K562 (cell line): ENCODE measurements around the gene PBX4. TPM values are rescaled to one million over a fixed set of nuclear protein-coding genes. Genes with fewer than 3 reads are reported as not detected.
A peak's percentile ranks its signal among the peaks of the same experiment; 100 is the strongest.

Source experiments
- ATAC-seq: fragments of 200-7000 bp; cut with Tn5 transposase; 3 replicates; pipeline ENCODE4 v1.9.1; 2020; ENCODE audit warnings: moderate library complexity
- BruUV-seq: library from RNA; stranded (reverse); fragments of 400-500 nt; replicated peaks from 2 replicates; lab custom pipeline; 2021; lab: Mats Ljungman, UMichigan
- CTCF ChIA-PET: fragments of 300-600 bp; formaldehyde crosslinking; extraction: SDS; loops from one replicate; lab custom pipeline; 2021; ENCODE audit warnings: low intra/inter-chr PET ratio; lab: Yijun Ruan, JAX
- POLR2A ChIA-PET: fragments of 300-600, 350-650 bp; sonication (Branson Sonifier 250); formaldehyde crosslinking; extraction: SDS; loops from one replicate; lab custom pipeline; 2021; ENCODE audit warnings: antibody characterized with exemption, inconsistent platforms; lab: Yijun Ruan, JAX
- DNase-seq, 4 experiments: peaks; one replicate each; pipeline versions ENCODE4 v3.0.0 to v3.0.0-alpha.2; 2011 to 2018; ENCODE audit warnings: low spot score in 3 of 4, mixed read lengths in 3 of 4; ENCODE audit errors: extremely low read depth in 1 of 4
- FAIRE-seq: peaks from 2 replicates; lab custom pipeline; 2011; peaks lifted over from hg19 to GRCh38; lab: Jason Lieb, UNC
- H2AFZ ChIP-seq: 2 replicates; pipeline ENCODE4 v1.6.0; 2011; ENCODE audit warnings: low read depth, low read length, control low read depth, inconsistent platforms
- H3K27ac ChIP-seq: fragments of 200-600 bp; 3 replicates; pipeline ENCODE4 v1.8.0; 2011; ENCODE audit warnings: low read depth, mild to moderate bottlenecking, control low read depth, inconsistent platforms, low read length, moderate library complexity, mixed read lengths; ENCODE audit errors: extremely low read depth
- H3K27me3 ChIP-seq, 2 experiments: fragments of 300-600 bp in 1 of 2; 2 replicates in 1 of 2; 3 replicates in 1 of 2; pipeline versions ENCODE4 v1.6.0 to v1.8.0; 2011; ENCODE audit warnings: inconsistent platforms in 2 of 2, low read length in 2 of 2, mild to moderate bottlenecking in 1 of 2, mixed read lengths in 1 of 2, moderate library complexity in 1 of 2; ENCODE audit not compliant: control insufficient read depth in 2 of 2, insufficient read depth in 2 of 2
- H3K36me3 ChIP-seq: fragments of 300-600 bp; 3 replicates; pipeline ENCODE4 v1.8.0; 2011; ENCODE audit warnings: mild to moderate bottlenecking, low read length, inconsistent platforms; ENCODE audit not compliant: control insufficient read depth, insufficient read depth
- H3K4me1 ChIP-seq, 2 experiments: fragments of 200-600 bp in 1 of 2; replicated peaks in 1 of 2; 2 replicates in 1 of 2; 3 replicates in 1 of 2; pipeline versions ENCODE4 v1.5.1 to v1.8.0; 2011; ENCODE audit warnings: inconsistent platforms in 2 of 2, low read length in 2 of 2, mild to moderate bottlenecking in 1 of 2, mixed read lengths in 1 of 2, moderate library complexity in 1 of 2; ENCODE audit not compliant: control insufficient read depth in 2 of 2, insufficient read depth in 2 of 2
- H3K4me2 ChIP-seq: 2 replicates; pipeline ENCODE4 v1.6.1; 2011; ENCODE audit warnings: low read length, control low read depth, inconsistent platforms, mixed read lengths; ENCODE audit not compliant: insufficient read depth
- H3K4me3 ChIP-seq: fragments of 200-600 bp; sonication (generic), shearing (Covaris generic); 2 replicates; pipeline ENCODE4 v1.5.1; 2016; ENCODE audit warnings: control low read depth, inconsistent platforms
- H3K79me2 ChIP-seq: fragments of 200-600 bp; 3 replicates; pipeline ENCODE4 v1.8.0; 2011; ENCODE audit warnings: low read length, inconsistent platforms; ENCODE audit not compliant: control insufficient read depth, insufficient read depth
- H3K9ac ChIP-seq, 2 experiments: 2 replicates each; pipeline versions ENCODE4 v1.6.0 to v1.6.1; 2011; ENCODE audit warnings: low read depth in 2 of 2, low read length in 2 of 2, control low read depth in 1 of 2, inconsistent platforms in 1 of 2, mild to moderate bottlenecking in 1 of 2, mixed read lengths in 1 of 2; ENCODE audit not compliant: insufficient read depth in 1 of 2
- H3K9me1 ChIP-seq: one replicate; pipeline ENCODE4 v1.6.0; 2011; ENCODE audit warnings: inconsistent platforms, mild to moderate bottlenecking, low read length, moderate library complexity; ENCODE audit not compliant: control insufficient read depth, insufficient read depth
- H3K9me3 ChIP-seq: replicated peaks from 2 replicates; pipeline ENCODE4 v1.5.1; 2011; ENCODE audit warnings: low read depth, low read length, inconsistent platforms; ENCODE audit not compliant: control insufficient read depth, insufficient read depth
- H4K20me1 ChIP-seq: replicated peaks from 2 replicates; pipeline ENCODE4 v1.6.1; 2011; ENCODE audit warnings: low read length, inconsistent platforms, mixed read lengths; ENCODE audit not compliant: control insufficient read depth, insufficient read depth
- HDAC8 ChIP-seq: fragments of 450-650 bp; IDR thresholded peaks from 2 replicates; pipeline ENCODE4 v1.6.1; 2016; ENCODE audit warnings: mild to moderate bottlenecking, missing genetic modification characterization, moderate library complexity, missing compliant biosample characterization
- NFYB ChIP-seq: IDR thresholded peaks from 2 replicates; pipeline ENCODE4 v1.6.1; 2011; ENCODE audit warnings: mild to moderate bottlenecking, moderate library complexity; ENCODE audit not compliant: insufficient read length; ENCODE audit errors: extremely low read depth
- PHF21A ChIP-seq: fragments of 450-650 bp; IDR thresholded peaks from 2 replicates; pipeline ENCODE4 v1.6.1; 2017; ENCODE audit warnings: low read depth, borderline replicate concordance
- PML ChIP-seq: IDR thresholded peaks from 2 replicates; pipeline ENCODE4 v1.6.1; 2012; ENCODE audit warnings: low read length, inconsistent platforms
- PYGO2 ChIP-seq: fragments of 450-650 bp; IDR thresholded peaks from 2 replicates; pipeline ENCODE4 v1.6.1; 2016; ENCODE audit warnings: mild to moderate bottlenecking, missing genetic modification characterization, moderate library complexity, missing compliant biosample characterization
- RBM25 ChIP-seq: fragments of 200-400 bp; formaldehyde crosslinking; IDR thresholded peaks from 2 replicates; pipeline ENCODE4 v1.6.1; 2018; ENCODE audit warnings: low read length, low read depth, moderate library complexity; ENCODE audit not compliant: severe bottlenecking
- RBM39 ChIP-seq: fragments of 200-400 bp; formaldehyde crosslinking; optimal IDR thresholded peaks from 2 replicates; pipeline ENCODE3; 2018; ENCODE audit warnings: low read depth, low read length
- SAFB ChIP-seq: fragments of 200-400 bp; formaldehyde crosslinking; IDR thresholded peaks from 2 replicates; pipeline ENCODE4 v1.6.1; 2017; ENCODE audit warnings: low read depth, low read length, borderline replicate concordance
- SRF ChIP-seq, 2 experiments: fragments of 250-450, 450-650 bp in 1 of 2; sonication (Bioruptor Pico) in 1 of 2; sonication (generic) in 1 of 2; formaldehyde crosslinking; IDR thresholded peaks; 2 replicates each; pipeline versions ENCODE4 v1.5.0 to v1.5.1; 2020 to 2022; ENCODE audit warnings: mild to moderate bottlenecking in 1 of 2, missing genetic modification reagents in 1 of 2
- TEAD1 ChIP-seq, 2 experiments: fragments of 450-650 bp in 1 of 2; sonication (generic) in 1 of 2; formaldehyde crosslinking; IDR thresholded peaks; 2 replicates each; pipeline versions ENCODE4 v1.4.0 to v1.8.0; 2020 to 2022; ENCODE audit warnings: mild to moderate bottlenecking in 2 of 2, missing genetic modification reagents in 1 of 2
- WGBS: fragments of 100-300 bp; shearing (Covaris generic); methylation state at CpG from one replicate; pipeline ENCODE4 v1.1.6; 2016; ENCODE audit warnings: low coverage, mixed read lengths; ENCODE audit not compliant: insufficient coverage; ENCODE audit errors: missing lambda C conversion rate; 5-methylcytosine and 5-hydroxymethylcytosine counted together
- in situ Hi-C: fragments of 300-500 bp; cut with MboI; formaldehyde crosslinking; loops from 4 replicates; pipeline ENCODE4 v1.15.0; 2018; ENCODE audit warnings: inconsistent platforms, mixed read lengths
- intact Hi-C: fragments of 100-400 bp; cut with micrococcal nuclease; formaldehyde crosslinking; loops from 2 replicates; pipeline ENCODE4 v1.14.2; 2022
- polyA plus RNA-seq, 8 experiments: library from polyadenylated mRNA; depleted of rRNA in 4 of 8; stranded (reverse) in 5 of 8; unstranded in 3 of 8; fragments of >200 nt; fragmentation: Nextera tagmentation in 2 of 8; fragmentation: Illumina TruSeq in 1 of 8; extraction: Ambion mirVana in 2 of 8; extraction: Trizol in 1 of 8; gene quantifications; 2 replicates each; pipeline versions ENCODE4 v1.2.1 to v1.2.3, GENCODE V29; 2011 to 2014; ENCODE audit warnings: inconsistent platforms in 1 of 8, missing spikeins in 1 of 8
- total RNA-seq, 7 experiments: library from RNA; depleted of rRNA in 6 of 7; stranded (reverse); fragments of >200 nt in 6 of 7; fragmentation: Illumina TruSeq in 2 of 7; extraction: Trizol in 2 of 7; gene quantifications; 2 replicates each; pipeline versions ENCODE4 v1.2.1 to v1.2.3, GENCODE V29; 2011 to 2021; ENCODE audit warnings: low replicate concordance in 1 of 7

Gene PBX4
- total and polyA plus RNA-seq, 9 of the 15 experiments (the other 6 are each of a cell fraction or from before 2014, with no cell fraction given): 0.11 to 3.8 (median 1.6) TPM; not detected in 1

DNA sequence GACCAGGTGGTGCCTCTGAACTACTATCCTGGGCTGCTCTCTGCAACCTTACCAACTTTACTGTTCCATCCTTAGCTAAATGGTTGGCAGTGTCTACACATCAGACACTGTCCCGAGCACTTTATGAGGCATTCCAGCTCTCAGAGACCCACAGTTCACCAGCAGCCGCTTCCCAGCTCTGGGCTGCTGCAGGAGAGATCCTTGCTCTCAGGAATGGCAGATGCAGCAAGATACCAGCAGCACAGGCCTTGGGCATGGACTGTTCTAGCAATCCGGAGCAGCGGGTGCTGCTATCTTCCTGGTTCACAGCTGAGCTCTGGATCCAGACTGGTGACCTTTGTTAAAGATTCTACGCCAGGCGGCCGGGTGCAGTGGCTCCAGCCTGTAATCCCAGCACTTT is 12.9 kb upstream of the PBX4 start:
- TF ChIP-seq PML (no peak), PYGO2 (tag) (no peak), SAFB (no peak), PHF21A (no peak)
- POLR2A ChIA-PET: interaction anchor here (1.2 kb wide), 1 partner anchor 8 kb away, joined by 4 read pairs; no protein-coding TSS in a partner anchor
- intact Hi-C loops: no loop called here
- Histone ChIP-seq H3K9ac (no peak overlapping the region), H3K27me3 (no peaks in the 10 kb centered on the region), H3K9me3 (no peaks in the 10 kb centered on the region), H3K36me3 (peaks cover 34% of the 10 kb centered on the region; the same call in 2 of the 3 replicates), H3K27ac (no peak overlapping the region), H3K9me1 (no peaks in the 10 kb centered on the region), H4K20me1 (no peaks in the 10 kb centered on the region), H2AFZ (no peak overlapping the region), H3K4me2 (no peak overlapping the region), H3K4me1 (peaks cover 0 to 20% of the 10 kb centered on the region in 2 experiments; a peak in 2 of 5 replicates), H3K79me2 (no peaks in the 10 kb centered on the region), H3K4me3 (no peak overlapping the region)
- DNase-seq: no peak
- FAIRE-seq: no peak
- in situ Hi-C loops: loop anchor here (25.0 kb wide), 1 partner anchor 94 kb away; the partner anchor contains the start of genes CILP2 and YJEFN3
- CTCF ChIA-PET: no interaction called here
- WGBS: 81% methylated on average over 7 of the region's 7 CpGs
- BruUV-seq: no TSS peak
- ATAC-seq: no peak

DNA sequence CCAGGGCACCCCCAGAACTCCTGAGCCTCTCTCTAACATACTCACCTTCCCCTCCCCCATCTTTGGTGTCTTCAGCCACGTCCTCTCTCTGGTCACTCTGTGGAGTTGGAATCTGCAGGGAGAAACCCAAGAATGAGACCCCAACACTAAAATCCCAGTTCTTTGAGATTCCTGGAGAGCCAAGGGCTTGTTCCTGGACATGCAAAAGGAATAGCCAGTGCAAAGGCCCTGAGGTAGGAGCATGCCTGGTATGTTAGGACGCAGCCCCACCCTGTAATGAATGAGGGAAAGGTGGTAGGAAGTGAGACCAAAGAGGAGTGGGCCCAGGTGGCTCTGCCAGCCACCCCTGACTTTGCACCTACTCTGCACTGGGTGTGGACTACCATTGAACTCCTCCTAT is 11.9 kb upstream of the PBX4 start:
- DNase-seq (no peak), ATAC-seq (no peak), FAIRE-seq (no peak)
- H3K9me1 ChIP-seq: no peaks in the 10 kb centered on the region
- no peak overlapping the region for H3K4me3 ChIP-seq
- no peak overlapping the region for H2AFZ ChIP-seq
- ChIA-PET POLR2A (interaction anchor here (0.5 kb wide), 1 partner anchor 154 kb away, joined by 3 read pairs; no protein-coding TSS in a partner anchor), CTCF (no interaction called here)
- peaks cover 0 to 20% of the 10 kb centered on the region in 2 experiments; a peak in 2 of 5 replicates for H3K4me1 ChIP-seq
- no peak for TF ChIP-seq TEAD1 (CRISPR knock-in tag; IDR thresholded peaks at IDR 0.05)
- no peak for TF ChIP-seq NFYB
- TF ChIP-seq RBM39: no peak
- no peak for TF ChIP-seq SRF (CRISPR knock-in tag; IDR thresholded peaks at IDR 0.05)
- no peak for TF ChIP-seq HDAC8 (tag)
- peak; percentile 64 for TF ChIP-seq RBM25
- H4K20me1 ChIP-seq: no peaks in the 10 kb centered on the region
- H3K9me3 ChIP-seq: no peaks in the 10 kb centered on the region
- H3K79me2 ChIP-seq: no peaks in the 10 kb centered on the region
- H3K27me3 ChIP-seq: no peaks in the 10 kb centered on the region
- in situ Hi-C loops (loop anchor here (25.0 kb wide), 1 partner anchor 93 kb away; the partner anchor contains the start of genes CILP2 and YJEFN3), intact Hi-C loops (no loop called here)
- BruUV-seq: no TSS peak
- H3K4me2 ChIP-seq: no peak overlapping the region
- H3K36me3 ChIP-seq: peaks cover 30% of the 10 kb centered on the region; the same call in 2 of the 3 replicates
- WGBS: 82% methylated on average over 2 of the region's 2 CpGs
- H3K9ac ChIP-seq: no peak overlapping the region
- H3K27ac ChIP-seq: no peak overlapping the region
